Mucosa of stomach (tissue), 1 donor: ENCODE measurements around the gene COL4A3.
"Not testable (repeated sequence)": the region's sequence is repeated elsewhere in the genome, so short reads cannot be mapped to it uniquely, and the experiment has no call there.

Experiments
- H3K27me3 ChIP-seq: one replicate; pipeline ENCODE4 v1.7.0; 2013; ENCODE audit warnings: mild to moderate bottlenecking, low read length; ENCODE audit not compliant: control insufficient read depth, insufficient read depth
- H3K36me3 ChIP-seq: one replicate; pipeline ENCODE4 v1.7.0; 2013; ENCODE audit warnings: low read length; ENCODE audit not compliant: control insufficient read depth, insufficient read depth
- H3K4me1 ChIP-seq: one replicate; pipeline ENCODE4 v1.7.0; 2013; ENCODE audit warnings: mild to moderate bottlenecking, low read length; ENCODE audit not compliant: control insufficient read depth, insufficient read depth
- H3K4me3 ChIP-seq: one replicate; pipeline ENCODE4 v1.7.0; 2013; ENCODE audit warnings: low read length
- H3K9ac ChIP-seq: one replicate; pipeline ENCODE4 v1.7.0; 2013; ENCODE audit warnings: mild to moderate bottlenecking, low read length, moderate library complexity
- H3K9me3 ChIP-seq: one replicate; pipeline ENCODE4 v1.7.0; 2013; ENCODE audit warnings: mild to moderate bottlenecking, low read length, moderate library complexity; ENCODE audit not compliant: control insufficient read depth
- donor health status: Pancreatic carcinoma.

COL4A3 gene

DNA sequence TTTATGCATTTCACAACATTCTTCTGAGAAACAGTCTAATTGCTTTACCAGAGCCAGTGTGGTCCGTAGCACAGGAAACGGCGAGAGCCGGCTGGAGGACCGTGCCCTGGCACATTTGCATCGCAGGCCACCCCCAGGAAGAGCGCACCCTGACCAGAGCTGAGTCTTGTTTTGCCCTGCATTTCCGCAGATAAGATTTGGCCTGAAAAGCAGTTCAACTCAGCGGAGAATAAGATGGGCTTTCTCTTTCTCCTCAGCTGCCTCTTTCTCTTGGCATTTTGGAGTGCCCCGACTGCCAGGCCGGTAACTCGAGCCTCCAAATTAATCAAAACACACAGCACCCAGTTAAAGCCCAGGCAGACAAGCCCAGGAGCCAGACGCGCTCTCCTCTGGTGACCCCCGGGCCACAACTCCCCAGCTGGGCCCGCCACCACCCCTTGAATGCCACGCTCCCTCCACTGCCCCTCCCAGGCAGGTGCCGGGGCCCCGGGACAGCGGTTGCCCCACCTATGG, 883 bp upstream of the COL4A3 start:
- Histone ChIP-seq H3K9me3 (no peaks in the 10 kb centered on the region), H3K36me3 (no peaks in the 10 kb centered on the region), H3K9ac (no peak overlapping the region), H3K4me3 (no peak overlapping the region), H3K27me3 (peaks cover 56% of the 10 kb centered on the region), H3K4me1 (peaks cover 3% of the 10 kb centered on the region)

GRCh38 chr2:227164763-227165291, 403 bp downstream of the COL4A3 start:
- Histone ChIP-seq H3K4me3 (no peak overlapping the region), H3K27me3 (peaks cover 56% of the 10 kb centered on the region), H3K36me3 (no peaks in the 10 kb centered on the region), H3K9me3 (no peaks in the 10 kb centered on the region), H3K4me1 (peaks cover 3% of the 10 kb centered on the region), H3K9ac (no peak overlapping the region)

- not testable (repeated sequence) for H3K36me3 ChIP-seq, H3K4me1 ChIP-seq, H3K9me3 ChIP-seq, H3K9ac ChIP-seq, H3K4me3 ChIP-seq, H3K27me3 ChIP-seq
Measured at GRCh38 chr2:227171779-227172178, 7.4 kb downstream of the COL4A3 start.

DNA sequence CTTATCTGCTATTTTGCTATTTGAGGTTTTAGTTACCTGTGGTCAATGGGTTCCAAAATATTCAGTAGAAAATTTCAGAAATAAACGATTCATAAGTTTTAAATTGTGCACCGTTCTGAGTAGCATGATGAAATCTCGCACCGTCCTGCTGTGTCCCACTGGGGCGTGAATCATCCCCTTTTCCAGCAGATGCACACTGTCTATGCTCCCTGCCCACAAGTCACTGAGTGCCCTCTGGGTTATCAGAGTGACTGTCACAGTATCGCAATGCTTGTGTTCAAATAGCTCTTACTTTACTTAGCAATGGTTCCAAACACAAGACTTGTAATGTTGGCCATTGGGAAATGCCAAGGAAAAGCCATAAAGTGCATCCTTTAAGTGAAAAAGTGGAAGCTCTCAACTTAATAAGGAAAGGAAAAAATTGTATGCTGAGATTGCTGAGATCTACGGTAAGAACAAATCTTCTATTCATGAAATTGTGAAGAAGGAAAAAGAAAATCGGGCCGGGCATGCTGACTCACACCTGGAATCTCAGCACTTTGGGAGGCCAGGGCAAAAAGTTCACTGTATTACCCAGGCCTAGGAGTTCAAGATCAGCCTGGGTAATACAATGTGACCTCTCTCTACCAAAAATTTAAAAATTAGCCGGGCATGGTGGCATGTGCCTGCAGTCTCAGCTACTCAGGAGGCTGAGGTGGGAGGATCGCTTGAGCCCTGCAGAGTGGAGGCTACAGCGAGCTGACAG, 13.3 kb downstream of the COL4A3 start:
- Histone ChIP-seq H3K9ac (no peak overlapping the region), H3K4me1 (no peaks in the 10 kb centered on the region), H3K36me3 (no peaks in the 10 kb centered on the region), H3K4me3 (no peak overlapping the region), H3K27me3 (no peaks in the 10 kb centered on the region), H3K9me3 (no peaks in the 10 kb centered on the region)

DNA sequence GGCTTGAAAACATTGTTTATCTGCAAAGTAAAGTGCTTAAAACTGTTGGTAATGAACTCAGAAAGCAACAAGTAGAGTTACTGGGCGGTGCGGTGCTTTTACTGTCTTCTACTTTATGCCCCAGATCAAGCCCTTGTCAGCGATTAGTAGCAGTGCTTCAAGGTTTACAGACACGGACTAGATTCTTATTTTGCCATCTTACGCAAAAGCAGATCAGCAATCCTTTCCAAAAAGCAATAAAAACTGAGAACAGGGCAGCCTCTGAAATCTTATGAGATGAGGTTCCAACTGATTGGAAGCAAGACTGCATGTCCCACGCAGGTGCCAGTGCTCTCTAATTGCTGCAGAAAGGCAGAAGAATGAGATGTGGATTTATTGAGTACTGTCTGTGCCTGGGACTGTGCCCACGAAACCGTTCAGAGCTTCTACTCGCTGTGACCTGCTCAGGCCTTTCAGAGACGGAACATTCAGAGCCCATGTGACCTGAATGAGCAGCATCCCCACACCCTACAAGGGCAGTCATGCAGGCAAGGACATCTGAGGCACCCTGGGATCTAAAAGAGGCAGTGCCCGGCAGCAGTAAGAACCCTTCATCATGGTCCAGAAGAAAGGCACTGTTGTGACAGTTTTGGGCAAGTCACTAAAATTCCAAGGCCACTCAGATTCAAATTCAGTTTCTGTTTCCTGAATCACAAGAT, 15.7 kb downstream of the COL4A3 start:
- Histone ChIP-seq H3K9me3 (no peaks in the 10 kb centered on the region), H3K27me3 (no peaks in the 10 kb centered on the region), H3K9ac (no peak overlapping the region), H3K4me3 (no peak overlapping the region), H3K36me3 (no peaks in the 10 kb centered on the region), H3K4me1 (no peaks in the 10 kb centered on the region)

DNA sequence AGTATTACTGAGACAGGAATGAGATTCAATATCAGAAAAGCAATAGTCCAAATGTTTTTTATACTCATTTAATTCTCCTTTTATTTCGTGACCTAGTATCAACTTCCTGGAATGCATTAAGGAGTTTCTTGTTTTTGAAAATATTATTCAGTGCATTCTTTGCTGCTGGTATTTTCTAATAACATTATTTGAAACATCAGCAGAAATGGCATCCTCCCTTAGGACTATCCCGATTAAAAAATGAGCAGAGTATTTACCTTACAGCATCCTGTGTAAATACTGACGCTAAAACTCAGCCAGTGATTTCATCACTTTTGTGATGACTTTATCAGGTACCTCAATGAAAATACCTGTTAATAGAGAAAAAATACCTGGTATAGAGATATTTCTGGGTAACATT, 16.3 kb downstream of the COL4A3 start:
- Histone ChIP-seq H3K9me3 (no peaks in the 10 kb centered on the region), H3K36me3 (no peaks in the 10 kb centered on the region), H3K4me3 (no peak overlapping the region), H3K27me3 (no peaks in the 10 kb centered on the region), H3K4me1 (no peaks in the 10 kb centered on the region), H3K9ac (no peak overlapping the region)

DNA sequence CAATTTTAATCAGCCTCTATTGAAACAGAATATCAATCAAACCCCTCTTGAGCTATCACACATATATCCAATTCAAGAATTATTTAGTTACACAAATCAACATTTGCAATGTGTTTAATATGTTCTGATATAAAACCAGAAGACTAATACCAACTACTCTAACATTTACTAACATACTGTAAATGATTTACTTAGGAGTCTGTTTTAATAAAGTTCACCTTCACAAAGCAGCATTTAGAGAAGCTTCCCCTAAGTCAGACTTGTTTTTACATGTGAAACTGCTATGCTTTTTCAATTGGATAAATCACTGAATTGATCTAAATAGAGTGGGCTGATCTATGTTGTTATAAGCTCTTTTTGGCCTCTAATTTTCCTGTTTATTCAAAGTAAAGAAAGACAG, 18.3 kb downstream of the COL4A3 start:
- Histone ChIP-seq H3K27me3 (no peaks in the 10 kb centered on the region), H3K9me3 (no peaks in the 10 kb centered on the region), H3K36me3 (no peaks in the 10 kb centered on the region), H3K4me3 (no peak overlapping the region), H3K9ac (no peak overlapping the region), H3K4me1 (no peaks in the 10 kb centered on the region)

- Histone ChIP-seq H3K4me3 (no peak overlapping the region), H3K27me3 (no peaks in the 10 kb centered on the region), H3K4me1 (no peaks in the 10 kb centered on the region), H3K9me3 (no peaks in the 10 kb centered on the region), H3K36me3 (no peaks in the 10 kb centered on the region), H3K9ac (no peak overlapping the region)
Measured at GRCh38 chr2:227183657-227184367, 19.4 kb downstream of the COL4A3 start.

DNA sequence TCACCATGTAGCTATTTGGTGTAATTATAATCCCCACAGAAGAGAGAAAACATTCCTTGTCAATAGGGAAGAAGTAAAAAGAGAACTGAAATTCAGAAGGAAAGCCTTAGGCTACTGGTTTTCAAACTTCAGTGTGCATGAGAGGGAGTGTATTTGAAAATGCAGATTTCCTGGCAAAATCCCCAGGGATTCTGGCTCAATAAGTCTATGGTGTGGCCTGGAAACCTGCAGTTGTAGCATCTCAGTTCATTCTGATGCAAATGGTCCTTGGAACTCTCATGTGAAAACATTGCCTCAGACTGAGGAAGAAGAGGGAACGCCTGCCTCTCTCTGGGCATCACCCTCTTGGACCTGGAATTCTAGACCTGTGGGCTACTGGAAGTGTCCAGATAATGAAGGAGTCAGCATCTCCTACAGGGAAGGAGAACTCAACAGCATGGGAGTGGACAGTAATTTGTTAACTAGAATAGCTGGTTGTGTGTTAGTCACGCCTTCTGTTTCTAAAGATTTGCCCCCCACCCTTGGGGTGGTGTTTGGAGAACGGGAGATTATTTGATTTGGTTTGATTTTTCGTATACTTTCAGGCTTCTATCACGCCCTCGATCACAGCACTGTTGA, 21.3 kb downstream of the COL4A3 start:
- Histone ChIP-seq H3K9ac (no peak overlapping the region), H3K9me3 (no peaks in the 10 kb centered on the region), H3K36me3 (no peaks in the 10 kb centered on the region), H3K27me3 (no peaks in the 10 kb centered on the region), H3K4me1 (no peaks in the 10 kb centered on the region), H3K4me3 (no peak overlapping the region)

DNA sequence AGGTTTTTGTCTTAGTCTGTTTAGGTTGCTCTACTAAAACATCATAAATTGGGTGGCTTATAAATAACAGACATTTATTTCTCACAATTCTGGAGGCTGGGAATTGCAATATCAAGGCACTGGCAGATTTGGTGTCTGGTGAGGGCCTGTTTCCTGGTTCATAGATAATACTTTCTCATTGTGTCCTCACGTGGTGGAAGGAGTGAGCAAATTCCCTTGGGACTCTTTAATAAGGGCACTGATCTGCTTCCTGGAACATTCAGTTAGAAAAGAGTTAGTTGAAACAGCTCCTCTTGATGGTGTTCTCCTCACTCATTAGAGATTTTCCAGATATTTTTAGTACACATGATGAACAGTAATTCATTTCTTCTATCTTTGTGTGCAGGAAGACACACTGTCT, 22.3 kb downstream of the COL4A3 start:
- Histone ChIP-seq H3K4me3 (no peak overlapping the region), H3K27me3 (no peaks in the 10 kb centered on the region), H3K9me3 (no peaks in the 10 kb centered on the region), H3K36me3 (no peaks in the 10 kb centered on the region), H3K9ac (no peak overlapping the region), H3K4me1 (no peaks in the 10 kb centered on the region)

DNA sequence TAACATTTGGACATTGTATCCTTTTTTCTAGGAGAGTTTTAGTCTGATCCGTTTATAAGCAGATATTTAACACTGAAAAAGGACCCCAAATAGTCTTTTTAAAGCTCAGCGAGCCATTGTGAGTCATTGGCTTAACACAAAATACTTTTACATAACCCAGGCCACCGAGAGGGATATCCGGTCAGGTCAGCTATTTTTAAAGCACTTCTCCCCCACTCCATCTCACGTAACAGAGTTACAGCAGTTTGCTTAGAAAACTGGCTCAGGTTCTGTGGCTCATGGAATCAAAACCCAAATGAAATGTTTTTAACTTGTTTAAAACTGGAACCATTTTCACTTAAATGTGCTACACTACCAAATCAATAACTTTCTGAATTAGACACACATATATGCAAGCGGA, 23.9 kb downstream of the COL4A3 start:
- no peak overlapping the region for H3K4me3 ChIP-seq
- H3K9ac ChIP-seq = no peak overlapping the region
- no peaks in the 10 kb centered on the region for H3K27me3 ChIP-seq
- H3K4me1 ChIP-seq = no peaks in the 10 kb centered on the region
- H3K36me3 ChIP-seq = no peaks in the 10 kb centered on the region
- H3K9me3 ChIP-seq = no peaks in the 10 kb centered on the region
